H1 (cell line): ENCODE results near the gene CDK5R2. TPM values are rescaled to one million over a fixed set of nuclear protein-coding genes. Genes with fewer than 3 reads are reported as not detected.

Source experiments
- EZH2 ChIP-seq: fragments of 200-600 bp; sonication (generic); IDR thresholded peaks from 2 replicates; pipeline ENCODE4 v1.7.1; 2012; ENCODE audit warnings: low read depth, mild to moderate bottlenecking, moderate library complexity, low read length, inconsistent platforms; ENCODE audit not compliant: severe bottlenecking
- HDAC2 ChIP-seq, 2 experiments: fragments of 300-600 bp in 1 of 2; sonication (generic) in 1 of 2; IDR thresholded peaks; 2 replicates each; pipeline ENCODE4 v1.6.1; 2011 to 2012; ENCODE audit warnings: low read depth in 2 of 2, low read length in 2 of 2, mild to moderate bottlenecking in 2 of 2, moderate library complexity in 2 of 2, borderline replicate concordance in 1 of 2, inconsistent platforms in 1 of 2
- KDM4A ChIP-seq: IDR thresholded peaks from one replicate; pipeline ENCODE4 v1.7.1; 2012; ENCODE audit warnings: low read depth, mild to moderate bottlenecking, moderate library complexity, low read length, inconsistent platforms; ENCODE audit not compliant: severe bottlenecking
- MAX ChIP-seq: IDR thresholded peaks from 2 replicates; pipeline ENCODE4 v1.6.1; 2012; ENCODE audit warnings: inconsistent platforms
- RAD21 ChIP-seq, 2 experiments: IDR thresholded peaks in 1 of 2; conservative IDR thresholded peaks in 1 of 2; 2 replicates each; pipeline ENCODE4 v1.6.1; 2011; ENCODE audit warnings: low read depth in 2 of 2, low read length in 2 of 2, improper control_type of control experiment in 1 of 2, inconsistent platforms in 1 of 2, mild to moderate bottlenecking in 1 of 2, moderate library complexity in 1 of 2
- RFX5 ChIP-seq: IDR thresholded peaks from 2 replicates; pipeline ENCODE4 v1.6.1; 2011; ENCODE audit warnings: low read depth, low read length, improper control_type of control experiment, borderline replicate concordance
- RXRA ChIP-seq: IDR thresholded peaks from 2 replicates; pipeline ENCODE4 v1.6.1; 2011; ENCODE audit warnings: low read depth, mild to moderate bottlenecking, low read length, moderate library complexity; ENCODE audit not compliant: insufficient read depth
- SIN3A ChIP-seq, 2 experiments: IDR thresholded peaks in 1 of 2; conservative IDR thresholded peaks in 1 of 2; 2 replicates each; pipeline ENCODE4 v1.6.1; 2011 to 2012; ENCODE audit warnings: low read length in 2 of 2, improper control_type of control experiment in 1 of 2, low read depth in 1 of 2, mild to moderate bottlenecking in 1 of 2
- TAF1 ChIP-seq: IDR thresholded peaks from 2 replicates; pipeline ENCODE4 v1.6.1; 2011; ENCODE audit warnings: mild to moderate bottlenecking, low read depth, low read length
- TAF7 ChIP-seq: optimal IDR thresholded peaks from 2 replicates; pipeline ENCODE3; 2011; ENCODE audit warnings: low read depth, mild to moderate bottlenecking, inconsistent platforms, low read length, moderate library complexity, borderline replicate concordance
- polyA plus RNA-seq, 7 experiments: library from polyadenylated mRNA; depleted of rRNA in 3 of 7; stranded (reverse) in 5 of 7; unstranded in 2 of 7; fragments of >200 nt in 5 of 7; fragments of 200-250 nt in 2 of 7; gene quantifications; 1 replicate in 5 of 7; 2 replicates in 1 of 7; 4 replicates in 1 of 7; pipeline versions ENCODE4 v1.2.1 to v1.2.3, GENCODE V29; 2011 to 2013; ENCODE audit warnings: missing spikeins in 2 of 7, mixed read lengths in 2 of 7
- total RNA-seq: library from RNA; stranded (reverse); fragmentation: NEBNext Ultra II Directional; extraction: Animal tissue kit (Norgen Biotek cat#: 25700); gene quantifications from 2 replicates; pipeline ENCODE4 v1.2.1, GENCODE V29; 2021
- TF ChIP-seq, protein P1 (sequence below): IDR thresholded peaks from 2 replicates; pipeline ENCODE4 v1.6.1; 2012; ENCODE audit warnings: inconsistent platforms

The CDK5R2 gene
- total and polyA plus RNA-seq, 2 of the 8 experiments (the other 6 are each of a cell fraction or from before 2014, with no cell fraction given): 0.14 TPM; not detected in 1

DNA sequence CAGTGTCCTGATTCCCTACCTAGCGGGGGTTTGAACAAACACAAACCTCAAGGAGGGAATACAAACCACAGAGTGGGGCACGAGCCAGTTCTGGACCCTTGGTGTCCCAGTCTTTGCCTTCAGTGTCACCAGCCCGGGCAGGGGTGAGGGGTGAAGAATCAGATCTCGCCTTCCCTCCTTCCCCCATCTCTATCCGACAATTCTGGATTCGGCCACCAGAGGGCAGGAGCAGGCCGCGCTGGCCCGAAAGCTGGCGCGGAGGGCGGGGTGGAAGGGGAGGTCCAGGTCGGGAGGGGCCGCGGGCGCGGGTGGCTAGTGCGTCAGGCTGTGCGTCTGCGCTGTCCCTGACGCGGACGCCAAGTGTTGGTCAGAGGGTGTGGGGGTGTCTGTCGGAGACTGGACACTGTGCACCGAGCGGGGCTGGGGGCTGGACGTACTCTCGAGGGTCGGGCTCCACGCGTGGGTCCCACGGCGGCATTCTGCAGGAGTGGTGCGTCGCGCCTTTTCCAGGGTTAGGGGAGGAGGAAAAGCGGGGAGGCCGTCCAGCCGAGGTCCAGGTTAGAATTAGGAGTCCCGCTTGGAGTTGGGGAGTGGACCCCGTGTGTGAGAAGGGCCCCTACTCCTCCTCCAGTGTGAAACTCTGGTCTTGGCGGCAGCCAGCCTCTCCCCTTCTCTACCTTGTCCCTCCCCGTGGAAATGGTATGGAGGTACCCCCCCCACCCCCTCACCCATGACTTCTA, 36.7 kb downstream of the CDK5R2 start (continued):
- TF ChIP-seq, protein P1, sequence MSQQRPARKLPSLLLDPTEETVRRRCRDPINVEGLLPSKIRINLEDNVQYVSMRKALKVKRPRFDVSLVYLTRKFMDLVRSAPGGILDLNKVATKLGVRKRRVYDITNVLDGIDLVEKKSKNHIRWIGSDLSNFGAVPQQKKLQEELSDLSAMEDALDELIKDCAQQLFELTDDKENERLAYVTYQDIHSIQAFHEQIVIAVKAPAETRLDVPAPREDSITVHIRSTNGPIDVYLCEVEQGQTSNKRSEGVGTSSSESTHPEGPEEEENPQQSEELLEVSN: 0 out of 2 replicates have a peak, but pooled peaks have one; percentile 20
- TF ChIP-seq MAX (peak; percentile 25; the same call in 1 of the 2 replicates), KDM4A (peak; percentile 15), RXRA (no peak), RAD21 (IDR thresholded peaks at IDR 0.05 in 1 of 2, conservative IDR thresholded peaks at IDR 0.05 in 1 of 2; ENCODE audit: low read depth in 2 of 2, low read length in 2 of 2) (peak; percentile 79 to 89), TAF1 (no peak), SIN3A (conservative IDR thresholded peaks at IDR 0.05 in 1 of 2, IDR thresholded peaks at IDR 0.05 in 1 of 2; ENCODE audit: low read depth in 1 of 2, low read length in 2 of 2) (0 out of 4 replicates have a peak, but pooled peaks of 1 of the 2 experiments have one; percentile 54), RFX5 (no peak), HDAC2 (IDR thresholded peaks at IDR 0.05; ENCODE audit: borderline replicate concordance in 1 of 2, low read depth in 2 of 2, low read length in 2 of 2) (peak in 1 of 2 experiments; percentile 13; a peak in 1 of 4 replicates), EZH2 (peak; percentile 12), TAF7 (peak; percentile 13)
